ENCODE results near the gene UCN2.
A peak's percentile ranks its signal among the peaks of the same experiment; 100 is the strongest.

The UCN2 gene, protein sequence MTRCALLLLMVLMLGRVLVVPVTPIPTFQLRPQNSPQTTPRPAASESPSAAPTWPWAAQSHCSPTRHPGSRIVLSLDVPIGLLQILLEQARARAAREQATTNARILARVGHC

DNA sequence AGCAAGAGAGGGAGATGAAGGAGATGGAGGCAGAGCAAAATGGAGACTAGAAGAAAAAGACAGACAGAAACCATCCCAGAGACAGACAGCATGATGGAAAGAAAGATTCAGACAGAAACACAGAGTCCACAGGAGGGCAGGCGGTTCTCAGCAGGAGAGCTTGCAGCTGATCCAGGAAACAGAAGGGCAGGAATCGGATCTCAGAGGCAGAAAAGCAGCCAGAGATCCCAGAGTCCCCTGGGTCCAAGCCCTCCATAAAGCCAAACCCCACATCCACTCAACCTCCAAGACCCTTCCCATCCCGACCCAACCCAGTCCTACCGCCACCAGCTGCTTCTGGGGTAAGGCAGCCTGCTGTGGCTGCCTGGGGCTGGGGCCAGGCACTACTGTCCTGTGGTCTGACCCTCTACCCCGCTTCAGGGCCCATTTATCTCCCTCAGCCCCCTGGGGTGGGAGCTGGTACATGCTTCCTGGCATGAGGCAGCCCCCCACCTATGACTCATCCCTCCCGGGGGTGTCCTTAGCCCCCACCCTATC is at the start of gene UCN2:
UCN2 (minus strand) TSS at position 400 of the 537 bp plus-strand sequence. CDS start 657 bp downstream, outside the sequence.
- DNase-seq (ENCODE audit: low read depth in 2 of 2): no peak

DNA sequence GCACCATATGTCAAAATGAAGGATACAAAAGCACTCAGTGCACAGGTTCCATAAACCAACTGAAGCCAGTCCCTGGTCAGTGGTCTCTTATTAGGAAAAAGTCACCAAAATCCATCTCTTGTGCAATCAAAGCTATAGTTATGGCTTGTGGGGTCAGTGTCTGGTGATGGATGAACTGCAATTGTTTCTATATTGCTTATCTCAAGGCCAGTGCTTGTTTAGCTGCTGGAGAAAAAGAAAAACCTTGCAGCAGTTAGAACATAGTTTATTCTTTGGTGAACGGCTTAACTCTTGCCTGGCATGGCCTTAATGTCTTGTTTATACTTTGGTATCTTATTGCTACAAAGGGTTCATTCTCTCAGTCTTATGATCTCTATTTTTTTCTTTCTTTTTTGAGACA is 48.7 kb upstream of the UCN2 start:
- no peak for DNase-seq (ENCODE audit: low read depth in 2 of 2)

DNA sequence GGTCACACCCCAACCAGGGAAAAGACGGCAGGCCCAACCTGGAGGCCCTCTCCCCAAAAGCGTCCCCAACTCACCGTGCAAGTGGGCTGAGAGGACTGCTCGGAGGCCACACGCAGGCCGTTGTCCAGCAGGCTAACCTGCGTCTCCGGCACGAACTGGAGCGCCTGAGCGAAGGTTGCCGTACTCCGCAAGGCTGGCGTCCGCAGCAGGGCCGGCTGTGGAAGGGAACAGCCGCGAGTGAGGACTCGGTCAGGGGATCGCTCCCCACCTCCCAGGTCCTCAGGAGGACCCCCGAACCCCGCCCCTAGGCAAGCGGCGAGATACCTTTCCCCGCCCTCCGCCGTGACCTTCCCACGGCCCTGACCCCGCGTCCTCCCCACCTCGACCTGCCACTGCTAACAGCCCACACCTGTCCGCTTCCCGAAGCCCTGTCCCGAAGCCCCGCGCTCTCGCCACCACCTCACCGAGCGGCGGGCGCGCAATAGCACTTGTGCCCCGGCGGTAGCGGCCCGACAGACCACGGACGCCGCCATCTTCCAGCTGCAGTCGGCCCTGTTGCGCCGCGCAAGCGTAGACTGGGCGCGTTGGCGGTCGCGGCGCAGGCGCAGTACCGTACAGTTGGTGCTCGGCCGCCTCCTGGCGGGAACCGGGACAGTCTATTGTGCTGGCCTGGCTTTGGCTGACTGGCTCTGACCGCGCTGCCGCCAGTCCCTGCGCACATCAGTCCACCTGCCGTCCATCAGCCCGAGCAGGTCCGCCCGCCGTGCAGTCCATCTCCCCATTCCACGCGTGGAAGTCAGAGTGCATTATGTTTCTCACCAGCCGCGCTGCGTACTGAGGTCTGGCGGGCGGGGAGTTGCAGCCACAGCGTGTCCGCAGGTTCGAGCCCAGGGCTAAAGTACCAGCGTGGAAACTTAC is 45.8 kb upstream of the UCN2 start, which contains the start of gene UQCRC1:
UQCRC1 (minus strand) TSS at position 559 of the 918 bp plus-strand sequence; CDS start at position 533, 26 bp downstream.
- DNase-seq (ENCODE audit: low read depth in 2 of 2): peak; percentile 81 to 84

DNA sequence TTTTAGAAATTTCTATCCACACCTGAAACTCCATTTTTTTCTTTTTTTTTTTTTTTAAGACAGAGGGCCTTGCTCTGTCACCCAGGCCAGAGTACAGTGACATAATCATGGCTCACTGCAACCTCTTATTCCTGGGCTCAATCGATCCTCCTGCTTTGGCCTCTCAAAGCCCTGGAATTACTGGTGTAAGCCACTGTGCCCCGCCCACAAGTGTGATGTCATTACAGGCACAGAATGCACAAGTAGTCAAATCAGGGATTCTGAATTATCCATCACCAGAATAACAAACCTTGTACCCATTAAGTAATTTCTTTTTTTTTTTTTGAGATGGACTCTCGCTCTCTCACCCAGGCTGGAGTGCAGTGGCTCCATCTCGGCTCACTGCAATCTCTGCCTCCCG is 43.9 kb upstream of the UCN2 start:
- DNase-seq (ENCODE audit: low read depth in 2 of 2): peak in 1 of 2 experiments; percentile 25

DNA sequence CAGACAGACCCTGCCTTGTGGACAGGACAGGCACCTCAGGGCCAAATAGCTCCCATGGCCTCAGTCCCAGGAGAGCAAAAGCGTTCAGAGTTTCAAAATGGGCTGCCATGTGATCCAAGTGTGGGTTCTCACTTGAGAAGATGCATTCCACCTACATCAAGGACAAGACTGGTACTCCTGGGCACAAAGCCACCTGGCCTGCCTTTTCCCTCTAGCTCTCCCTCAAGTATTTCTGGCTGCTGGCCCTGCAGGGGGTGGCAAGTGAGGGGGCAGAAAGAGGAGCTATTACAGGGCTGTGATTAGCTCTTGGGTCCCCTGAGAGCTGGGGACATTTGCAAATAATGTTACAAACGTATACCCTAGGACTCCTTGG is 38.0 kb upstream of the UCN2 start:
- DNase-seq (ENCODE audit: low read depth in 2 of 2): no peak

DNA sequence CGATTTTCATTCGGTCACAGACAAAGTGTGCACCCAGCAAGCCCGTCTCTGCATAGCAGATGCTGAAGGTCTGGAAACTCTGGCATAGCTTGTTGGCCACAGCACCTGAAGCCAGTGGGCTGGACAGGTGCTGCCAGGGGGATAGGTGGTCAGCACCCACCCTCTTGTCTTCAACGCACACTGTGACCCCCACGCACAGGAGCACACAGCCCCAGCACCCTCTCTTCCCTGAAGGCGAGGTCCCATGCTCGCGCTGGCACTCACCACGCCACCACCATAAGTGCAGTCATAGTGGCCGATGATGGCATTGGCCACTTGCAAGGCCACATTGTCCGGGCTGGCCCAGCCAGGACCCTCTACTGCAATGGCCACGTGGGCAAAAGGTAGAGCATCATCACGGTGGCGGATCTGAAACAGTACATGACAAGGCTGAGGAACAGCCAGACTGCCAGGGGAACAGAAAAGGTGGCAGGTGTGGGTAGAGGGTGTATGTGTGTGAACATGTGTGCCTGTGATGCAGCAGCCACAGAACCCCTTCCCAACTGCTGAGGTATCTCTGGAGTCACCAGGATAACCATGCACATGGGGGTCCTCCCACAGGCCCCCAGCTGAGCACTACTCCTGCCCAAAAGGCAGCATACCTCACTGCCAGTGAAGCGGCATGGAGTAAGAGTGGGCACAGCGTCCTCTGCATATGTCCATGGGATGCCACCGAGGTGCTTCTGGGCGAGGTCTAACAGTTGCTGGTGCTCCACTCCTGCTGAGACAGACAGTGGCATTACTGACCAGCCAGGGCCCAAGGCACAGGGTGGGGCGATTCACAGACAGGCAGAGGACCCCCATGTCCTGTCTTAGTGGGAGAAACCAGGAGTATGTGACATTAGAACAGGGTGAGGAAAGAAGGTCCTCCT is 37.4 kb upstream of the UCN2 start:
- no peak for DNase-seq (ENCODE audit: low read depth in 2 of 2)

DNA sequence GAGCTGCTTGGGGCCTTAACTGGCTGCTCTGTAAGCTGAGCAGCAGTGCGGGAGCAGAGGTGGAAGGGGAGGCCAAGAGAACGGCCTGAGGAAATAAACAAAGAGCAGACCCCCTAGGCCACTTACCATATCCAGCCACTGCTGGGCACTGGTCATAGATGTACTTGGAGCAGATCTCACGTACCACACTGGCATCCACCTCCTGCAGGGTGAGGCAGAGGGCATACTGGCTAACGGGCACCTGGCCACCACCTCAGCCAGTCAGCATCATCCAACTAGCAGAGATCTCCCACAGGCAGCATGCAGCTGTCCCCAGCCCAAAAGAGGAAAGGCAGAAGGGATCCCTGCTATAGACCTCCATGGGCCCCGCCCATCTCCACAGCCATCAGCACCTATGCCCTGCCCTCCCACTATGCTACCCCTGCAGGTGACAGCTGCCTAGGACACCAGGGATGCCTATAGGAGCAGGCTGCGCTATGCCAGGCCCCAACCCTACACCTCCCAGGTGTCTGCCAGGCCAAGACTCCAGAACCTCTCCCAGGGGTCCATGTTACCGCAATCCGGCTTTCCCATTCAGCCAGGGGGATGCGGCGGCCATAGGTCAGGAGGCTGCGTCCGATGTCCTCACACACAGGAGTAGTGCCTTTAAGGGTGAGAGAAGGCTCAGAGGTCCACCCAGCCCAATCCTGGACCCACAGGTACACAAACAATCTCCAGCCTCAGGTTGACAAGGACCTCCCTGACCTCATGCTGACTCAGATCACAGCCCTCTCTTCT is 36.1 kb upstream of the UCN2 start:
- DNase-seq (ENCODE audit: low read depth in 2 of 2): no peak

DNA sequence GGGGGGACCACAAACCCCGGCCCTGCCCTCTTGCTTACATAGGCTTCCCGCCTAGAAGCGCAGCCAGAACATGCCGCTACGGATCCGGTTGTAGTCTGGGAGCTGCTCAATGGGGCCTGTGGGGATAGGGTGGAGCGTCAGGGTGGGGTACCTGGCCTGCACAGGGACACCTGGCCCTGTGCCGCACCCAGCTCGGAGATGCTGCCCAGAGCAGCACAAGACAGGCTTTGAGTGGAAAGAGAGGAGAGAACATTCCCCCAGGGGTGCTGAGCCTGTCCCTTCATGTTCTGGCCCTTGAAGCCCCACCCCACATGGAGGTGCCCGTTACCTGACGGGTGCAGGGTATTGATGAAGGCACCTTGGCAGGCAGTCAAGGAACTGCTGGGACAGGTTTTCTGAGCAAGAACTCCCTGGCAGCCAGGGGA is 35.5 kb upstream of the UCN2 start:
- no peak for DNase-seq (ENCODE audit: low read depth in 2 of 2)

DNA sequence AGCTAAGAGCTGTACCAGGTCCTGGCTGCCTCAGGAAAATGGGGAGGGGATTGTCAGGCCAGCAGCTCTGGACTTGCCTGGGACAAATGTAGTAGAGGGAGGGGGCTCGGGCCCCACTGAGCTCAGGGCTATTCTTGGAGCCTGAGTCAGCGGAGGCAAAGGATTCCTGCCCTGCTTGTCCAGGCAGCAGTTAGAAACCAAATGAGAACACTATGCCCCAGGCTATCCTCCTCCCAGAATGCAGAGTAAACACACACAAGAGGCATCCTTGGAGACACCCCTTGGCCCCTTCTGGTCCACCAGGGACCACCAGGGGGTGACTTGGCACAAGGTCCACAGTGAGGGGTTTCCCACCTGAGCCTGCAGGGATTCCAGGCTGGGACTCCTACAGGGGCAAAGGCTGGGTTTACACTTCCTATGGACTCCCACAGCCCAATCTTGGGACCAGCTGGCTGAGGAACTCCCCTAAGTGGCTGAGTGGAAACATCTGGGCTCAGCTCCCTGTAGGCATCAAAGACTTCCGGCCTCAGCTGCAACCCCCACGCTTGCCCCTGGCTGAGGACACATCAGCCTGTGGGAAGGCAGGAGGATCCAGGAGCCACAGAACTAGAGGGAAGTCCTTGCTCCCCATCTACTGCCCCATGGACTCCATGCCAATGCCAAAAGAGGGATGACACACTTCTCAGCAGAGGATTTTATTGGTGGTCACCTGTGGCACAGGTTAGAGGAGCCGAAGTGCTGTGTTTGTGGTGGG is 34.9 kb upstream of the UCN2 start:
- no peak for DNase-seq (ENCODE audit: low read depth in 2 of 2)

DNA sequence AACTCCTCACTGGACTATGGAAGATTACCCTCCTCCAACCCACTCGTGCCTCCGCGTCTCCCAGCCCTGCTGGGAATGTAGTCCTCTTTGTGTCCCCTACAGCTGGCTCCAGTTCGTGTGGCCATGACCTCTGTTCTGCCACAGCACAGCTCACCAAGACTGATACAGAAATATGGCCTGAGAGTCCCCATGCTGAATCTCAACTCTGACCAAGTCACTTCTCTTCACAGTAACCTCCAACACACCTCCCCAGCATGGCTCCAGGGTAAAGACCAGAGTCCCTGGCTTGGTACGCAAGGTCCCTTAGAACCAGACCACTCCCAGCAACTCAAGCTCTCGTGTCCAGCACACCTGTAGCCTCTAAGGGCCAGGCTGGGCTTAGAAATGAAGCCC is 33.8 kb upstream of the UCN2 start:
- no peak for DNase-seq (ENCODE audit: low read depth in 2 of 2)

DNA sequence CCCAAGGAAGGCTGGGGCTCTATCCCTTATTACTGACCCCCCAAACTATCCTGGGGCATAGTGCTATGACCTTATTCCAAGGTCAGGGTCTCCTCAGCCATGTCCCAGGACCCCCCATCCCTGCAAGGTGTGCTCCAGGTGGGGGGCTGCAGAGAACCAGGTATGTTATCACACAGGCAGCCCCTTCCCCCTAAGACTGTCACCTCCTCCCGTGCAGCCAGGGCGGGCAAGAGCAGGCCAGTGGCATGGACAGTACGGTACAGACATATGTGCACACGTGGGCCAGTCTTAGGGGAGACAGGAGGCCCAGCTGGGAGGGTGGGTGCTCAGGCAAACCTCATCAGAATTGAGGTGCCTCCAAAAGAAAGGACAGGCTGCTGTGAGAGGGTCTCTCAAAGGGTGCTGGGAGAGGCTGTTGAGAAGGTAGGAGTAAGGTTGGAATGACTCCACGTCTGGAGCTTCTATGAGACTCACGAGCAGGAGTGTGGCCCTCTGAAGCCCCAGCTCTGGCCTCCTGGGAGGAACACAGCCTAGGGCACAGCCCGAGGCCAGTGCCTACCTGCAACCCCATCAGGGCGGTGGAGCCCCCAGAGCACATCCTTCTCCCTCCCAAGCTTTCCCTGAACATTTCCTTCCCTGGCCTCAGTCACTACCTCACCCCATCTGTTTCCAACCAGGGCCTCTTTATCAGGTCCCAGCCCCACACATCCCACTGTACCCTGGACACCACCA is 33.3 kb upstream of the UCN2 start:
- DNase-seq (ENCODE audit: low read depth in 2 of 2): no peak

DNA sequence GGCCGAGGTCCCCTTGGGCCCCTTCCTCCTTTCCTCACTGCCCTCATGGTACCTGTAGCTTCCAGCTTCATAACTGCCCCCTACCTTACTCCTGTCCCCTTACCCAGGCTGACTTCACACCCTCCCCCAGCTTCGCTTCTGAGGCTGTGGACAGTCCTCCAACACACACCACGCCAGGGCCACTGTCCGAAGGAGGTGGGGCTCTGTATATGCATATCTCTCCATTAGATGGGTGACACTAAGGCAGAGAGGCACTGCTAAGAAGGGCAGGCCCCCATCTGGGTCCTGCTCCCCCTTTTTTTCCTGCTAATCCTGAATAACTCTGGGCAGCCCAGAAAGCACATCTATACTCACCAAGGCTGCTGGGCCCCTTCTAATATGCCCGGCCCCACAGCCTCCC is 32.6 kb upstream of the UCN2 start:
- no peak for DNase-seq (ENCODE audit: low read depth in 2 of 2)

DNA sequence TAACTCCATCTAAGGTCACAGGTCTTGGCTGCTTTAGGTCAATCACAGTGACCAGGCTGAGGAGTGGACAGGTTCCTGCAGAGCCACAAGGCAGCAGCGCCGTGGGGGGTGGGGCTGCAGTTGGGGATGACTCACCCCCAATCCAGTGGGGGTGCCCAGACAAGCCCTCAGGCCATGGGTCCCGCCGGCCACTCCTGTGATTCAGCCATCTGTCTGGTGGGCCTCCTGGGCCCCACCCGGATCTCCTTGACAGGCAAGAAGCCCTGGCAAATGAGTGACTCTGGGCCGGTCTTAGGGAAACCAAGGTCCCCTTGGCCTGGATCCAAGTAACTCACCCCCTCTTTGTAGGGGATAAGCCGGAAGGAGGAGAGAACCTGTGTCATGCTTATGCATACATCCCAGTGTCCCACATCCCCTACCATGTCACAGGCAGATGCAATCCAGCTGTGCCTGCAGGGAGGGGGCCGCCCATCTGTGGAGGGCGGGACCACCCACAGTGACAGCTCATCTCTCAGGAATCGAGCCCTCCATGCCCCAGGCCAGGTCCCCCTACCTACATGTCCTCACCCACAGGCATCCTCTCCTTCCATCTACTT is 32.0 kb upstream of the UCN2 start:
- DNase-seq (ENCODE audit: low read depth in 2 of 2): no peak

DNA sequence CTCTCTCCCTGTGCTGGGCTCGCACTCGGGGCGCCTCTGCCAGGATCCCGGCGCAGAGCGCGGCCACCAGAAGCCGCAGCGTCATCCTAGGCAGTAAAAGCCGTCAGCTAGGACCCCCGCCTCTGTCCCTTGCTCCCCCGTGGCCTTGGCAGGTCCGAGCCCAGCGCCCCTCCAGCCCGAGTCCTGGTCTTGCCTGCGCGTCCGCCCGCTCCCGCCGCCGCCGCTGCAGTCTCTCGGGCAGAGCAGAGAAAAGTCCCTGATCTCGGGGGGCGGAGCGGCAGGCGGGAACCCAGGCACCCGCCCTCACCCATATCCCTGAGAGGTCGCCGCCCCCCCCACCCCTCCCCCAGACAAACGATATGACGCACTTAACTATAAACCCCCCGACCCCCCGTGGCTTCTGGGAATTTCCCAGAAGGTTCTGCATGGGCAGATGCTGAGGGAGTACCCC is 31.5 kb upstream of the UCN2 start, which contains the start of gene COL7A1:
COL7A1 (minus strand) TSS at position 255 of the 451 bp plus-strand sequence; CDS start at position 85, 170 bp downstream.
- DNase-seq (ENCODE audit: low read depth in 2 of 2): no peak

DNA sequence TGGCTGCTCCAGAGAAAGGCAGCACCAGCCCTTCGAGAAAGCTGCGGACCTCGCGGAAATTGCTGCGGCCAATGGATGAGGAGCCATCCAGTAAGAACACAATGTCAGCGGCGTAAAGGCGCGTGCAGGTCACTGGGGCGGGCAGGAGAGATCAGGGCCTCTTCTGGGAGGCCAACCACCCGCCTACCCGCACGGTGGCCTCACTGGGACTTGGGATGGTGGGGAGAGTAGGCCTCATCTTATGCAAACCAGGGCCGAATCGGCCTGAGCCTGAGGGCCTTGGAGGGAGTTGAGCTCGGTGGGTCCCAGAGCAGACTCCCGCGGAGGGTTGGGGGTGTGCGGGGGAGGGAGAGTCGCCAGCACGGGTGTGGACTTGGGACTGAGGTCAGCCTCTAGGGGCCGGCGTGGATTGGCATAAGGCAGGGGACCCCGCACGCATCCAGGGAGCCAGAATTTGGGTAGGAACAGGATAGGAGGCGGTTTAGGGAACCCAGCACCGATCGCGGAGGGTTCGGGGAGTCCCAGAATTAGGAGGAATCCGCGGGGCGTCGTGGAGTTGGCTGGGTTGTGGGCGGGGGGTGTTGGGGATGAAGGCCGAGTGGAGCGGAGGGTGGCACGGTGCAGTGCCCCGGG is 31.0 kb upstream of the UCN2 start:
- no peak for DNase-seq (ENCODE audit: low read depth in 2 of 2)

DNA sequence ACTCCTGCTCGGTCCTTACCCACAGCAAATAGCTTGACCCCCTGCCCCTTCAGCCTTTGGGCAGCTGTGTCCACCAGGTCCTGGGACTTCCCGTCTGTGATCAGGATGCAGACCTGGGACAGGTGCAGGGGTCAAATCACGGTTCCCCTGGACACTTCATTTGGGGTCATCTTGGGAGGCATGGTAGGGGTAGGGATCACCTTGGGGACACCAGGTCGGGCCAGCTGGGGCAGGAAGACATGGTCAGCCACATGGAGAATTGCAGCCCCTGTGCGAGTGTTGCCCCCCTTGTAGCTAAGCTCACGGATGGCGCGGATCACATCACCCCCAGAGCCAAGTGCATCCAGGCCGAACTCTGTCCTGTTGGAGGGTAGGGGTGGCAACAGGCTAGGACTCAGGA is 29.8 kb upstream of the UCN2 start:
- DNase-seq (ENCODE audit: low read depth in 2 of 2): no peak

DNA sequence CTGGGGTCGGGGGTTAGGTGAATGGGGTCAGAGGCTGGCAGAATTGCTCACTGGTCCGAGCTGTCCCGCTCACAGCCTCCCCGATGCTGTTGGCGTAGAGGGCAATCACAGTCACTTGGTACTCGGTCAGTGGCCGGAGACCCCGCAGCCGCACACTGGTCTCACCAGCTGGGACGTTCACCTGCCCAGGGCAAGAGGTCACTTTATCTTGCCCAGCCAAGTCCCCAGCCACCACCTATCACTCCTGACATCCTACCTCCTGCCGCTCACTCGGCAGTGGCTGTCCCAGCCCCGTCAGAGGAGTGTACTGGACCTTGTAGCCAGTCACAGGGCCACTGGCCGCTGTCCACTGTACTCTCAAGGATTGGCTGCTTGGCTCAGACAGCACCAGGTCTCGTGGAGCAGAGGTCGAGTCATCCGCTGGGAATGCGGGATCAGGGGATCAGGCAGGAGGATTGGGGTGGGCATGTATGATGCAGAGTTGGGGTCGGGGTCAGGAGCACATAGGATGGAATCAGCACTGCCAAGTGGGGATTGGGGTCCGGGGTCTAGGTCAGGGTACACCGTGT is 29.0 kb upstream of the UCN2 start:
- no peak for DNase-seq (ENCODE audit: low read depth in 2 of 2)

DNA sequence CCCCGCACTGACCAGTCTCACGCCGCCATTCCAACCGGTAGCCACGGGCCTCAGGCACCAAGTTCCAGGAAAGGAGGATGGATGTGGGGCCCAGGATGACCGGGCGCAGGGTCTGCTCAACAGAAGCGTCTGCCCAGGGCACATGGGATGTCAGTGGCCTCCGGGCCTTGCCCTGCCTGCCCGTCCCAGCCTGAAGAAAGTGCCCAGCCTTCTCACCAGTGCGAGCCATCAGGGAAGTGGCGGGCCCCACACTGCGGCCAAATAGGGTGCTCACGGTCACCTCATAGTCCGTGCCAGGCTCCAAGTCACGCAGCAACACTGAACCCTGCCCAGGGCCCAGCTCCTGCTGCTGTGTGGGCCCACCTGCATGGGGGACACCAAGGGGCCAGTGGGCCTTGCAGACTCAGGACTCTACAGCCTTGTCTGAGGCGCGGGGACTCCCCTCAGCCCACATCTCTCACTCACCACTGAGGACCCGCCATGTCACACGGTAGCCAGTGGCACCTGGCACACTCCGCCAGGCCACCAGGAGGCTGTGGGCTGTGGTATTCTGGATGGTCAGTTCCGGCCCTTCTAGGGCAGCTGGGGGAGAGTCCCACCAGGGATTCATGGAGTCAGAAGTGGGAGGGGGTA is 28.4 kb upstream of the UCN2 start:
- DNase-seq (ENCODE audit: low read depth in 2 of 2): no peak
